A549 (cell line): ENCODE measurements around the gene FOXS1. TPM values are rescaled to one million over a fixed set of nuclear protein-coding genes. Genes with fewer than 3 reads are reported as not detected.

Source experiments
- ATAC-seq, 2 experiments: fragments of 200-7000 bp in 1 of 2; fragments of >200 bp in 1 of 2; cut with Nextera tagmentation in 1 of 2; cut with Tn5 transposase in 1 of 2; 3 replicates each; pipeline versions ENCODE4 v1.8.0 to v1.9.1; 2018 to 2020; ENCODE audit warnings: mild to moderate bottlenecking in 1 of 2, moderate library complexity in 1 of 2
- CTCF ChIA-PET: fragments of 300-600 bp; sonication (Branson Sonifier 250); formaldehyde crosslinking; extraction: SDS; loops from one replicate; lab custom pipeline; 2021; ENCODE audit warnings: antibody characterized with exemption, inconsistent platforms; lab: Yijun Ruan, JAX
- POLR2A ChIA-PET: fragments of 350-600 bp; formaldehyde crosslinking; extraction: SDS; loops from one replicate; lab custom pipeline; 2021; ENCODE audit warnings: antibody characterized with exemption, inconsistent platforms; lab: Yijun Ruan, JAX
- DNase-seq, 2 experiments: peaks; one replicate each; pipeline versions ENCODE4 v3.0.0 to v3.0.0-alpha.2; 2011 to 2016; ENCODE audit warnings: low read depth in 1 of 2, low spot score in 1 of 2
- FAIRE-seq: peaks from 2 replicates; lab custom pipeline; 2011; peaks lifted over from hg19 to GRCh38; lab: Jason Lieb, UNC
- H3K27ac ChIP-seq, 2 experiments: fragments of >200 bp; sonication (Bioruptor Twin); formaldehyde crosslinking; 3 replicates each; pipeline ENCODE4 v1.5.1; 2016 to 2017
- H3K4me1 ChIP-seq: fragments of >200 bp; sonication (Bioruptor Twin); formaldehyde crosslinking; 3 replicates; pipeline ENCODE4 v1.6.1; 2016
- H3K4me2 ChIP-seq: fragments of >200 bp; sonication (Bioruptor Twin); formaldehyde crosslinking; 3 replicates; pipeline ENCODE4 v1.6.1; 2016
- H3K4me3 ChIP-seq: fragments of >200 bp; sonication (Bioruptor Twin); formaldehyde crosslinking; 3 replicates; pipeline ENCODE4 v1.5.1; 2016
- H3K9me3 ChIP-seq: fragments of >200 bp; sonication (Bioruptor Twin); formaldehyde crosslinking; 3 replicates; pipeline ENCODE4 v1.6.1; 2016
- CBX2 ChIP-seq: fragments of 200-600 bp; sonication (generic); IDR thresholded peaks from 2 replicates; pipeline ENCODE4 v1.6.1; 2016; ENCODE audit warnings: low read depth, mild to moderate bottlenecking, borderline replicate concordance
- CBX8 ChIP-seq: fragments of 200-600 bp; sonication (generic); IDR thresholded peaks from 2 replicates; pipeline ENCODE4 v1.6.1; 2016
- CEBPB ChIP-seq, 2 experiments: fragments of >200 bp in 1 of 2; sonication (Bioruptor Twin) in 1 of 2; formaldehyde crosslinking in 1 of 2; IDR thresholded peaks; 2 replicates each; pipeline ENCODE4 v1.6.1; 2012 to 2016
- EHF ChIP-seq: fragments of 250-450 bp; sonication (Bioruptor Pico); IDR thresholded peaks from 2 replicates; pipeline ENCODE4 v1.5.0; 2020; ENCODE audit warnings: mild to moderate bottlenecking
- ESRRA ChIP-seq: fragments of 150-350 bp; IDR thresholded peaks from 2 replicates; pipeline ENCODE4 v1.6.1; 2014; ENCODE audit warnings: mild to moderate bottlenecking, low read length, borderline replicate concordance
- FOSL2 ChIP-seq, 2 experiments: fragments of 450-650 bp in 1 of 2; fragments of >200 bp in 1 of 2; sonication (Bioruptor Twin) in 1 of 2; formaldehyde crosslinking; IDR thresholded peaks; 2 replicates each; pipeline versions ENCODE4 v1.5.0 to v1.6.1; 2016 to 2020; ENCODE audit warnings: mild to moderate bottlenecking in 1 of 2, moderate library complexity in 1 of 2
- GATA3 ChIP-seq: IDR thresholded peaks from 2 replicates; pipeline ENCODE4 v1.6.1; 2012; ENCODE audit warnings: borderline replicate concordance
- HDAC2 ChIP-seq: fragments of 200-600 bp; sonication (generic); IDR thresholded peaks from 2 replicates; pipeline ENCODE4 v1.6.1; 2016
- HOXB13 ChIP-seq: fragments of 250-450 bp; sonication (Bioruptor Pico); IDR thresholded peaks from 2 replicates; pipeline ENCODE4 v1.5.0; 2020; ENCODE audit warnings: low read depth, mild to moderate bottlenecking, moderate library complexity
- JUN ChIP-seq, 2 experiments: fragments of >200 bp; sonication (Bioruptor Twin); formaldehyde crosslinking; IDR thresholded peaks; 2 replicates in 1 of 2; 3 replicates in 1 of 2; pipeline ENCODE4 v1.6.1; 2016 to 2017
- KDM1A ChIP-seq: fragments of 200-600 bp; sonication (generic); IDR thresholded peaks from 2 replicates; pipeline ENCODE4 v1.6.1; 2016; ENCODE audit warnings: low read depth, mild to moderate bottlenecking
- MAFK ChIP-seq: fragments of 450-650 bp; IDR thresholded peaks from 2 replicates; pipeline ENCODE4 v1.6.1; 2014; ENCODE audit not compliant: partially characterized antibody
- POLR2A ChIP-seq: IDR thresholded peaks from 2 replicates; pipeline ENCODE4 v1.6.1; 2012; ENCODE audit warnings: mild to moderate bottlenecking, low read length
- RARB ChIP-seq: fragments of 250-450 bp; sonication (Bioruptor Pico); IDR thresholded peaks from 2 replicates; pipeline ENCODE4 v1.8.0; 2021; ENCODE audit warnings: mild to moderate bottlenecking, moderate library complexity
- TFCP2L1 ChIP-seq: fragments of 250-450 bp; sonication (Bioruptor Pico); IDR thresholded peaks from 2 replicates; pipeline ENCODE4 v1.5.0; 2021; ENCODE audit warnings: mild to moderate bottlenecking
- ZNF302 ChIP-seq: fragments of 250-450 bp; sonication (Bioruptor Pico); IDR thresholded peaks from 2 replicates; pipeline ENCODE4 v1.9.0; 2021; ENCODE audit warnings: inconsistent platforms, mild to moderate bottlenecking, moderate library complexity
- ZSCAN20 ChIP-seq: fragments of 250-450 bp; sonication (Bioruptor Pico); IDR thresholded peaks from 2 replicates; pipeline ENCODE4 v1.8.0; 2022; ENCODE audit warnings: mild to moderate bottlenecking, moderate library complexity
- WGBS: methylation state at CpG from one replicate; pipeline ENCODE4 v1.1.6; 2017; ENCODE audit errors: missing lambda C conversion rate; 5-methylcytosine and 5-hydroxymethylcytosine counted together
- polyA plus RNA-seq, 4 experiments: library from polyadenylated mRNA; depleted of rRNA in 3 of 4; stranded (reverse); fragments of >200 nt; fragmentation: RNase III in 1 of 4; extraction: RNeasy Plus Mini Kit Qiagen cat#74134 plus additional on column Dnase treatment in 1 of 4; gene quantifications; 2 replicates in 3 of 4; 3 replicates in 1 of 4; pipeline ENCODE4 v1.2.3, GENCODE V29; 2011 to 2017
- TF ChIP-seq, protein P1 (sequence below): fragments of 450-650 bp; IDR thresholded peaks from 2 replicates; pipeline ENCODE4 v1.6.1; 2014; ENCODE audit warnings: antibody characterized with exemption
- TF ChIP-seq, protein P2 (sequence below): IDR thresholded peaks from 2 replicates; pipeline ENCODE4 v1.6.1; 2012; ENCODE audit warnings: low read depth, borderline replicate concordance
- TF ChIP-seq, protein P3 (sequence below): fragments of 250-450 bp; sonication (Bioruptor Pico); IDR thresholded peaks from 2 replicates; pipeline ENCODE4 v1.5.0; 2021; ENCODE audit warnings: mild to moderate bottlenecking, moderate library complexity, borderline replicate concordance

The FOXS1 gene
- polyA plus RNA-seq, 2 of the 4 experiments (the other 2 are of a cell fraction), result 1.5 to 3.7 TPM

DNA sequence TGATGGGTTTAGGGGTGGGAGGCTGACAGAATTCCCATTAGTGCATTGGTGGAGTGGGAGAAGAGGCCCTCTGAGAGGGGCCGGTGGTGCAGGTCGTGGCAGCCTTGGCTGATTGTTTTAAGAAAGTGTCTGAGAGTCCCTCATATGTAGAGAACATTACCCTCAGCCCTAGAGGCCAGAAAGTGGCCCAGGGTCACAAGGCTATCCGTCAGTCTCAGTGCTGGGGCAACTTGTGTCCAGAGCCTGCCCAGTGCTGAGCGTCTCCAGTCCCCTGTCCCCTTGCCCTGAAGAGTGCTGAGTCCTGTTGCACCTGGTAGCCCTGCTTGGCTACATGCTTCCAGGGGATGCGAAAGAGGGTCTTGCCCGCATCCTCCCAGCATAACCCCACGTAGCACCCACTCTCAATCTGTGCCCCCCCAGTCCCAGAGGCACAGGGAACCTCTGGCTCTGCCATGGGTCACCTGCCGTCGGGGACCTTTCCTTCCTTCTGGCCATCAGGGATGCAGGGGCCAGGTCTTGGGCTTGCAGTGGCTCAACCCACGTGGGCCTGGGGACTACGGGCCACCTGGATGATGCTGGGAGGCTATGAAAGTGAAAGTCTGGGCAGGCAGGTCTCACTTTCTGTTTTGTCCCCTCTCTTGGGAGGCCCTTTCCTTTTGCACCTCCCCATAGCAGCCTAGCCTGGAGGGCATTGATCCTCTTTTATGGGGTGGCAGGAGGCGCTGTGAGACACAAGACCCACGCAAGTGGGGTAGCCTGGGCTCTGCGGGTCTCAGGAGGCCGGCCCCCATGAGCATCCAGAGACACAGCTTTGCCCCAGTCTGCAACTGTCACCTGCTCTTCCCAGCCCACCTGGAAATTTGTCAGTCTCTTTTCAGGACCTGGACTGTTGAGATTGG lies 12.7 kb upstream of the FOXS1 start:
- FAIRE-seq, result no peak
- no peak for DNase-seq
- TF ChIP-seq, protein P1, sequence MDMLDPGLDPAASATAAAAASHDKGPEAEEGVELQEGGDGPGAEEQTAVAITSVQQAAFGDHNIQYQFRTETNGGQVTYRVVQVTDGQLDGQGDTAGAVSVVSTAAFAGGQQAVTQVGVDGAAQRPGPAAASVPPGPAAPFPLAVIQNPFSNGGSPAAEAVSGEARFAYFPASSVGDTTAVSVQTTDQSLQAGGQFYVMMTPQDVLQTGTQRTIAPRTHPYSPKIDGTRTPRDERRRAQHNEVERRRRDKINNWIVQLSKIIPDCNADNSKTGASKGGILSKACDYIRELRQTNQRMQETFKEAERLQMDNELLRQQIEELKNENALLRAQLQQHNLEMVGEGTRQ, result no peak
- no peak for TF ChIP-seq POLR2A
- no peak for TF ChIP-seq HDAC2
- TF ChIP-seq, protein P2, sequence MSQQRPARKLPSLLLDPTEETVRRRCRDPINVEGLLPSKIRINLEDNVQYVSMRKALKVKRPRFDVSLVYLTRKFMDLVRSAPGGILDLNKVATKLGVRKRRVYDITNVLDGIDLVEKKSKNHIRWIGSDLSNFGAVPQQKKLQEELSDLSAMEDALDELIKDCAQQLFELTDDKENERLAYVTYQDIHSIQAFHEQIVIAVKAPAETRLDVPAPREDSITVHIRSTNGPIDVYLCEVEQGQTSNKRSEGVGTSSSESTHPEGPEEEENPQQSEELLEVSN, result no peak
- TF ChIP-seq MAFK, result no peak
- TF ChIP-seq FOSL2 (IDR thresholded peaks at IDR 0.05), result no peak
- TF ChIP-seq FOSL2 (CRISPR knock-in tag; IDR thresholded peaks at IDR 0.05), result no peak
- TF ChIP-seq CBX8, result no peak
- TF ChIP-seq EHF (CRISPR knock-in tag), result no peak
- TF ChIP-seq HOXB13 (CRISPR knock-in tag), result no peak
- no peak overlapping the region for H3K4me2 ChIP-seq
- peaks cover 15% of the 10 kb centered on the region for H3K4me1 ChIP-seq
- no peaks in the 10 kb centered on the region for H3K9me3 ChIP-seq
- H3K27ac ChIP-seq, result no peak overlapping the region
- CTCF ChIA-PET, result interaction anchor here (1.9 to 11.6 kb wide), 3 partner anchors 11 to 174 kb away, joined by 6 to 193 read pairs (median 23); no protein-coding TSS in a partner anchor
- POLR2A ChIA-PET, result interaction anchor here (0.7 kb wide), 1 partner anchor 172 kb away, joined by 3 read pairs; no protein-coding TSS in a partner anchor
- H3K4me3 ChIP-seq, result no peak overlapping the region
- ATAC-seq, result no peak
- 39% methylated on average over 12 of the region's 15 CpGs for WGBS

DNA sequence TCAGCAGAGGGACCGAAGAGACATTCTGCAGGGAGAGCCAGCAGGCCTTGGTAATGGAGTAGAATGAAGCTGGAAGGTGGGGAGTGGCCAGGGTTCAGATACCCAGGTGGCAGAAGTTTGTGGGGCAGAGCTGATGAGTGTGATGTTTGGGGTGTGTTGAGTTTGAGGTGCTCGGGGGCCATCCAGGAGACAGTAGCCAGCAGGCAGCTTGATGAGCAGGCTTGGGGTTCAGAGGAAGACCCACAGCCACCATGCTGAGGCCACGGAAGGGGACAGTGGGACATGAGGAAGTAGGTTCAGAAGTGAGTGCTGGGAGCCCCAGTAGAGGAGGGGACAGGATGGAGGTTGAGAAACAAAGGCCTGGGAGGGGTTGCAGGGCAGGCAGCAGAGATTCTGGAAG lies 11.1 kb upstream of the FOXS1 start:
- Histone ChIP-seq H3K4me1 (peaks cover 13% of the 10 kb centered on the region), H3K4me3 (no peak overlapping the region), H3K27ac (no peak overlapping the region), H3K4me2 (no peak overlapping the region), H3K9me3 (no peaks in the 10 kb centered on the region)
- ATAC-seq (no peak), FAIRE-seq (no peak), DNase-seq (no peak)
- CTCF ChIA-PET, result interaction anchor here (1.0 to 11.6 kb wide), 9 partner anchors 15 to 796 kb away, joined by 3 to 193 read pairs (median 4); partner anchors contain the start of genes FOXS1 and PDRG1
- 10% methylated on average over 3 of the region's 3 CpGs for WGBS
- TF ChIP-seq HDAC2, result no peak
- TF ChIP-seq EHF (CRISPR knock-in tag), result no peak
- TF ChIP-seq ZSCAN20 (CRISPR knock-in tag), result no peak
- no peak for TF ChIP-seq CEBPB (IDR thresholded peaks at IDR 0.05)
- TF ChIP-seq, protein P3, sequence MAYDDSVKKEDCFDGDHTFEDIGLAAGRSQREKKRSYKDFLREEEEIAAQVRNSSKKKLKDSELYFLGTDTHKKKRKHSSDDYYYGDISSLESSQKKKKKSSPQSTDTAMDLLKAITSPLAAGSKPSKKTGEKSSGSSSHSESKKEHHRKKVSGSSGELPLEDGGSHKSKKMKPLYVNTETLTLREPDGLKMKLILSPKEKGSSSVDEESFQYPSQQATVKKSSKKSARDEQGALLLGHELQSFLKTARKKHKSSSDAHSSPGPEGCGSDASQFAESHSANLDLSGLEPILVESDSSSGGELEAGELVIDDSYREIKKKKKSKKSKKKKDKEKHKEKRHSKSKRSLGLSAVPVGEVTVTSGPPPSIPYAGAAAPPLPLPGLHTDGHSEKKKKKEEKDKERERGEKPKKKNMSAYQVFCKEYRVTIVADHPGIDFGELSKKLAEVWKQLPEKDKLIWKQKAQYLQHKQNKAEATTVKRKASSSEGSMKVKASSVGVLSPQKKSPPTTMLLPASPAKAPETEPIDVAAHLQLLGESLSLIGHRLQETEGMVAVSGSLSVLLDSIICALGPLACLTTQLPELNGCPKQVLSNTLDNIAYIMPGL (CRISPR knock-in tag), result no peak
- no peak for TF ChIP-seq JUN (IDR thresholded peaks at IDR 0.05)
- TF ChIP-seq RARB (CRISPR knock-in tag), result no peak
- no peak for TF ChIP-seq CBX2
- TF ChIP-seq KDM1A, result no peak
- TF ChIP-seq ZNF302, result no peak
- no peak for TF ChIP-seq GATA3
- TF ChIP-seq MAFK, result no peak
- TF ChIP-seq HOXB13 (CRISPR knock-in tag), result no peak
- TF ChIP-seq ESRRA, result no peak
- no peak for TF ChIP-seq TFCP2L1 (CRISPR knock-in tag)
- POLR2A ChIA-PET, result no interaction called here
